NCI-H345 treated with DMSO at 0.1 percent for 48 hours (cell line): ENCODE data around the gene VAMP1.
"Not testable (repeated sequence)": the region's sequence is repeated elsewhere in the genome, so short reads cannot be mapped to it uniquely, and the experiment has no call there.

Experiments used
- DNase-seq: peaks from one replicate; lab custom pipeline; 2025; ENCODE audit not compliant: unreplicated experiment; lab: John Stamatoyannopoulos, UW

Gene VAMP1, protein sequence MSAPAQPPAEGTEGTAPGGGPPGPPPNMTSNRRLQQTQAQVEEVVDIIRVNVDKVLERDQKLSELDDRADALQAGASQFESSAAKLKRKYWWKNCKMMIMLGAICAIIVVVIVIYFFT

DNA sequence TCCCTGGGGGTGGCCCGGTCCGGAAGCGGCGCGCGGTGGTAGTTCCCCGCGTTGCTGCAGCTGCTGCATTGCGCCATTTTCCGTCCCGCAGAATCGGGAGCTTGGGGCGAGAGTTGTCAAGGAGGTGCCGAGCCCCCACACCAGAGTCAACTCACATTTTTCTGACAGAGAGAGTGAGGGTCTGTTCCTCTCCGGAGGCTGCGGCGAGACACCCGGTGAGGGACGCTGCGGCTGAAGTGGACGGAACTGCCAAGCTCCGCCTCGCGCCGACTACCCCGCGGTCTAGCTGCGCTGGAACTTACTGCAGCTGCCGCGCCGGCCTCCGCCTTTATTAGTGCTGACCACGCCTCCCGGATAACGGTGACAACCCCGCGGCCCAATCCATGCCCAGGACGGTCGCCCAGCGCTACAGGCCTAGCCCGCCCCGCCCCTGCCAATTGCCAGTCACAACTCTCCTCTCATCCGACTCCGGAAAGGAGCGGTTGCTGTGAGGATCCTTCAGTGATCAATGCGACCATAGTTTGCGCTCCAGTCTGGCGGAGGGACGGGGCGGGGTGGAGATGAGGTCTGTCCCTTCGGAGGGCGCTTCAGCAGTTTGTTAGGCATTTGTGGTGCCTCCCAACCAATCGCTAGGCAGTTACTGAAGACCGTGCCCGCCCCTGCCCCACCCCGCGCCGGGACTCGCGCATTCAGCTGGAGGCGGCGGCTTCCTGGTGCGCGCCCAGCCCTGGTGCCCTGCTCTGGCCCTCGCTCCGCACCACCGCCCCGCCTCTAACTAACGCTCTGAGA is at the start of gene VAMP1:
TSS of gene VAMP1 (minus strand) at position 303 of the 789 bp plus-strand sequence. CDS start at position 157, 146 bp downstream.
- DNase-seq, result peak; percentile 85

DNA sequence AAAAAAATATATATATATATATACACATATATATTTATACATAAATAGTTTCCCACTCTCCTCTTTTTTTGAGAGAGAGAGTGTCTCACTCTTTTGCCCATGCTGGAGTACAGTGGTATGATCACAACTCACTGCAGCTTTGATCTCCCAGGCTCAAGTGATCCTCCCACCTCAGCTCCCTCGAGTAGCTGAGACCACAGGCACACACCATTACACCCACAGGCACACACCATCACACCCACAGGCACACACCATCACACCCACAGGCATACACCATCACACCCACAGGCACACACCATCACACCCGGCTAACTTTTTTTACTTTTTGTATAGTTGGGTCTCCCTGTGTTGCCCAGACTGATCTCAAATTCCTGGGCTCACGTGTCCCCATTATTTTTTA is 49.7 kb upstream of the VAMP1 start:
- DNase-seq, result no peak

DNA sequence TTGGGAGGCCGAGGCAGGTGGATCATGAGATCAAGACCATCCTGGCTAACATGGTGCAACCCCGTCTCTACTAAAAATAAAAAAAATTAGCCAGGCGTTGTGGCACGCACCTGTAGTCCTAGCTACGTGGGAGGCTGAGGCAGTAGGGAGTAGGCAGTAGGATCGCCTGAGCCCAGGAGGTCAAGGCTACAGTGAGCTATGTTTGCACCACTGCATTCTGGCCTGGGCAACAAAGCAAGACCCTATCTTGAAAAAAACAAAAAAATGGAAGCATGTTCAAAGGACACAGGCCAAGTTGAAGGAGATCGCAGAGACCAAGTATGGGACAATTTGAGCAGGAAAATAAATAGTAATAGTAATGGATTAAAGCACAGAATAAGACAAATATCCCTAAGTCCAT is 37.6 kb upstream of the VAMP1 start:
- no peak for DNase-seq

DNA sequence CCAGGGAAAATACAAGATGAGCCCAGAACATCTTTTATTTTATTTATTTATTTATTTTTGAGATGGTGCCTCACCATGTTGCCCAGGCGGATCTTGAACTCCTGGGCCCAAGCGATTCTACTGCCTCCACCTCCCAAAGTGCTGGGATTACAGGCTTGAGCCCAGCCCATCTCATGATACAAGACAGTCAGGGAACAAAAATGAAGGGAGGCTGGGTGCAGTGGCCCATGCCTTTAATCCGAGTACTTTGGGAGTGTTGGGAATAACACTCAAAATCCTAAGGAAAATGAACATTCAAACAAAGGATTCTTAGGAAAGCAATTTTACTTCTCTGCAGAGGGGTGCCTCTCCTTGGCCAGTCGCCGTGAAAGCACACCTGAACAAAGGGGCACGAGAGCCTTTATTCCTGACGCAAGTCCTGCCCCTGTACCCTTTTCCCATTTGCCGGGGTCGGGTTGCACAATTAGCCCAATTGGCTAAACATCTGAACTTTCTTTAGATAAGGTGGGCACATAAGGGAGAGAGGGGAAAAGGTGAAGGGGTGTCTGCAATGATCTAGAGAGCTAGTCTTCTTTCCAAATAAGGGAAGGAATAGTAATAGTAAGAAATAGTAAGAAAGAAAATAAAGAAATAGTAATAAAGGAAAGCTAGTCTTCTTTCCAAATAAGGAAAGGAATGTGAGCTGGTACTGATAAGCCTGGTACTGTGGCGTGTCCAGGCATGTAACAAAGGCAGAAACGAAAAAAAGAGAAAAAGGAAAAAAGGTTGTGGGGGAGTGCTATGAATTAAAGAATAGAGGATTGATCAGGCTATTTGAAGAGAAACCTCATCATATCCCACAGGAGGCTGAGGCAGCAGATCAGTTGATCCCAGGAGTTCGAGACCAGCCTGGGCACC is 36.9 kb upstream of the VAMP1 start:
- DNase-seq, result no peak

DNA sequence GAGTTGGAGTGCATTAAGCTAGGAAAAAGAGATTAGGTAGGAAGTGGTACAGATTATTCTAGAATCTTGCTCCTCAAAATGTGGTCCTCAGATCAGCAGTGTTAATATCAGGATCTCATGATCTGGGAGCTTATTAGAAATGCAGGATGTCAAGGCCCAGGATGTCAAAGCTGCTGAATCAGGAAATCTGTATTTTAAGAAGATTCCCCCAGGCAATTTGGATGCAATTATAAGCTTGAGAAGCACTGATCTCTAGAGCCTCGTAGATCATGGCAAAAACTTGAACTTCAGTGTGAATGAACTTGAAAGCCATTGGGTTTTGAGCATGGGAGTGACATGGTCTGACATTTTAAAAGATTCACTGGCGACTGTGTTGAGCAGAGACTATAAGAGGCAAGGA is 30.0 kb upstream of the VAMP1 start:
- DNase-seq, result no peak

DNA sequence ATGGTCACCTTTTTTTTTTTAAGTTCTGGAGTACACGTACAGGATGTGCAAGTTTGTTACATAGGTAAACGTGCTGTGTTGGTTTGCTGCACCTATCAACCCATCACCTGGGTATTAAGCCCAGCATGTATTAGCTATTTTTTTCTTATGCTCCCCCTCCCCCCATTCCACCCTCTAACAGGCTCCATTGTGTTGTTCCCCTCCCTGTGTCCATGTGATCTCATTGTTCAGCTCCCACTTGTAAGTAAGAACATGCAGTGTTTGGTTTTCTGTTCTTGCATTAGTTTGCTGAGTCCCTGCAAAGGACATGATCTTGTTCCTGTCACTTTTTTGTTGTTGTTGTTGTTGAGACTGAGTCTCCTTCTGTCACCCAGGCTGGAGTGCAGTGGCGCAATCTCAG is 26.8 kb upstream of the VAMP1 start:
- DNase-seq, result not testable (repeated sequence)

DNA sequence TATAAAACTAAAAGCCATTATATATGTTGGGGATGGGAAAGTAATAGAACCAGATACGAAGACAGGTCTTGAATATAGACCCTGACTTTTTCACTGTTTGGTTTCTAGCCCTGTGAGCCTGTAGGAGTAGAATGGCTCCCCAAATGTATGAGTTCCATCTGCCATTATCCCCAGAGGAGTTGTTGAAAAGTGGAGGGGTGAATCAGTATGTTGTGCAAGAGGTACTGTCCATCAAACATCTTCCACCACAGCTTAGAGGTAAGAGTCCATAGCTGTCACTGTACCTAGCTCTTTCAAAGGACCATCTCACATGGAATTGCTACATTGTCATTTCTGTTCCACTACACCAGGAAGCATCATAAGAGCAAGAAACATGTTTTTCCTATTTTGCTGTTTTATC is 24.5 kb upstream of the VAMP1 start:
- DNase-seq, result no peak

DNA sequence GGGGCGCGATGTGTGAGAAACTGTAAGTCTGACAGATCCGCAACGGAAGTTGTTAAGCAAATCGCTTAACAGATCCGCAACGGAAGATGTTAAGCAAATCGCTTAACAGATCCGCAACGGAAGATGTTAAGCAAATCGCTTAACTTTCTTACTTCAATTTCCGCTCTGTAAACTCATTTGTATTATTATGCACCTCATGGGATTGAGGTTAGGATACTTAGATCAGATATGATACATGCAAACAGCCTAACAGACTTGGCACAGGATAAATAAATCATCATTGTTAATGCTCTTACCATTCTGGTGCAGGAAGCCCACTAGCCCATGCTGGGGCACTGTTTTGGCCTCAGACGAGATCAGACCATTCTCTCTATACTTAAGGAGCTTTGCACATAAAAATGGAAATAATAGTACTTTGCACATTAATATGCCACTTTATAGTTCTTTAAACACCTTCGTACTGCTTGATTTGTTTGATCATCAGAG is 23.8 kb upstream of the VAMP1 start:
- DNase-seq, result no peak

DNA sequence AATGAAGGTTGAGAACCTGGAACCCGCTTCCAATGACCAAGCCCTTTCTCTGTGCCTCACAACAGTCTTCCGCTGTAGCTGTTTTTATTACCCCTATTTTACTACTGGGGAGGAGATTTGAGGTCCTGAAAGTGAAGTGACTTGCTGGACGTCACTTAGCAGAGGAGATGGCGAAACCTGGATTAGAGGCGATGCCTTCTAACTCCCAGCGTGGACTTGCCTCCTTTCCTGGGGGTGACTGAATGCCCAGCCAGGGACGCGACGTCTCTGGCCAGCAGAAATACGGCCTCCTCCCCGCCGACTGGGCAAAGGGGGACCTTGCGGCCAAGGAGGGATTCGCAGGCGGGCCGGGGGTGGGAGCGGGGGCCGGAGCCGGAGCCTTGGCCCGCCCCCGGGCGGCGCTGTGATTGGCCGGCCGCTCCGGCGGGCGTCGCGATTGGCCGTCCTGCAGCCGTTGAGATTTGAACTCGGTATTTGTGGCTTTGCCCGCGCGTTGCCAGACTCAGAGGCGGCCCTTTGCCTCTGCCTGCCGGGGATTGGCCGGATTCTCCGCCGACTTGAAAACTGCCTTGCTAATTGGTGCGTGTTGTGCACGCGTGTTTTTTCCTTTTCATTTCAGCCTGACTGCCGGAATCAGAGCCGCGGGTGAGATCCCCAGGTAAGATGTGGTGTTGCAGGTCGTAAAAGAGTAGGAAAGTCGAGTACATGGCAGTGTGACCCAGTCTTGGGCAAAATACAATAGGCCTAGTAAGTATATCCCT is 23.2 kb upstream of the VAMP1 start, which contains the start of gene NCAPD2:
TSS of gene NCAPD2 (plus strand) at position 606 of the 761 bp plus-strand sequence. CDS start 997 bp downstream, outside the sequence.
- peak; percentile 96 for DNase-seq

DNA sequence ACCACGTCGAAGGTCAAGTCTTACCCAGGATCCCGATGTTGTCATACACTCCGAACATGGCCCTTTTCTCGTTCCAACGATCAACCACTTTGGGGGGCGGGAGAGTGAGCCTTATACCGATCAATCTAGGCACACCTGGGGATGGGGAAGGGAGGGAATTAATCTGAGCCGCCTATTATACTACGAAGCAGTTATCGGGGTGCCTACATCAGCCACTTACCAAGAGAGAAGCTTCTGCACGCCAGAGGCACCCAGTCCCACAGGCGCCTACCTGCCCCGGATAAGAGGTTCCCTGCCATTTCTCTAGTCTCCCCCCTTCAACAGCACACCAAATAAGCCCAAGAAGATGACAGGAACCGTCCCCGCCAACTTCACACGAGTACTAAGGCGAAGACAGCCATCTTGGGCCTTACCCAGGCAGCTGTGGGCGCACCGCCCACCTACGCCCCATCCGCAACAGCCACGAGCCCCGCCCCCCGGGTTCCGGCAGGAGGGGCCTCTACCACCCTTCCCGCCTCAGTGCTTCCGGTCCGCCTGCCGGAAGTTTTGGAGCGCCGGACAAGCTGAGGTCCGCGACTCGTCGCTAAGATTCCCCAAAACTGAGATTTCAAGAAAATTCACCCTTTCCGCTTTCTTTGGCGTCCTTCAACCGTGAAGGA is 22.5 kb upstream of the VAMP1 start, which contains the start of gene MRPL51:
TSS of gene MRPL51 (minus strand) at position 425 of the 659 bp plus-strand sequence. CDS start at position 299, 126 bp downstream.
- peak; percentile 89 for DNase-seq

DNA sequence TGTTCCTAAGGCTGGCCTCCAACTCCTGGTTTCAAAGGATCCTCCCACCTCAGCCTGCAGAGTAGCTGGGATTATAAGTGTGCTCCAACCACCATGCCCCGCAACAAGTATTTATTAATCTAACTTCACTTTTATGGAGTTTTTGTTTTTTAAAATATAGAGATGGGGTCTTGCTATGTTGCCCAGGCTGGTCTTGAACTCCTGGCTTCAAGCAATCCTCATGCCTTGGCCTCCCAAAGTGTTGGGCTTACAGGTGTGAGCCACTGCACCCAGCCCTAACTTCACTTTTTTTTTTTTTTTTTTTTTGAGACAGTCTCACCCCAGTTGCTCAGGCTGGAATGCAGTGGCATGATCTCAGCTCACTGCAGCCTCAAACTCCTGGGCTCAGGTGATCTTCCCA is 20.2 kb upstream of the VAMP1 start:
- DNase-seq, result not testable (repeated sequence)

DNA sequence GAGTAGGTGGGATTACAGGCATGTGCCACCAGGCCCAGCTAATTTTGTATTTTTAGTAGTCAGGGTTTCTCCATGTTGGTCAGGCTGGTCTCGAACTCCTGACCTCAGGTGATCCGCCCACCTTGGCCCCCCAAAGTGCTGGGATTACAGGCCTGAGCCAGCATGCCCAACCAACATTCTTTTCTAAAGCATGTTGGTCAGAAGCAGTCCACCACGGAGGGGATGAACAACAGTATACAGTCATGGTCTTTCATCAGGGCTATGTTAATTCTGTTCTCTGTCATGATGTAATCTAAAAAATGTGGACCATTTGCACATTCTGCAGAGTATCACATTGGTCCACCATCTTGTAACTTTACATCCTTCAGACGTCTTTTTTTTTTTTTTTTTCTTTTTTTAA is 19.0 kb upstream of the VAMP1 start:
- DNase-seq, result no peak

DNA sequence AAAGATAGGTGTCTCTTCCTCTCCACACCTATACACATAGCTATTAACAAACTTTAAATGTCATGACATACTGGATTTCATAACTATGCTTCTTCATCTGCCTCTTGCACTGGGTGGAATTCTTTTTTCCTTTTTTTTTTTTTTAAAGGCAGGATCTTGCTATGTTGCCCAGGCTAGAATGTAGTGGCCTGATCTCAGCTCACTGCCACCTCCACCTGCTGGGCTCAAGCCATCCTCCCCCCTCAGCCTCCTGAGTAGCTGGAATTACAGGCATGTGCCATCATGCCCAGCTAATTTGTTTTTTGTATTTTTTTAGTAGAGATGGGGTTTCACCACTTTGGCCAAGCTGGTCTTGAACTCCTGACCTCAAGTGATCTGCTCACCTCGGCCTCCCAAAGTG is 17.8 kb upstream of the VAMP1 start:
- no peak for DNase-seq

DNA sequence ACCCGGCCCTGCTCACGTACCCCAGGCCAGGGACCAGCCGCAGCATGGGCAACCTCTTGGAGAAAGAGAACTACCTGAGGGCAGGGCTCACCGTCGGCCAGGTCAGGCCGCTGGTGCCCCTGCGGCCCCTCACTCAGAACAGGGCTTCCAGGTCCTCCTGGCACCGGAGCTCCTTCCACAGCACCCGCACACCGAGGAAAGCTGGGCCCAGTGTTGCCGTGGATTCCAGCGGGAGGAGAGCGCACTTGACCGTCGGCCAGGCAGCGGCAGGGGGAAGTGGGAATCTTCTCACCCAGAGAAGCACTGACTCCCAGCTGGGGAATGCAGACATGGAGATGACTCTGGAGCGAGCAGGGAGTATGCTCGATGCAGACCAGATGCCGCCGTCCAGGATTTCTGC is 7.9 kb upstream of the VAMP1 start:
- no peak for DNase-seq

DNA sequence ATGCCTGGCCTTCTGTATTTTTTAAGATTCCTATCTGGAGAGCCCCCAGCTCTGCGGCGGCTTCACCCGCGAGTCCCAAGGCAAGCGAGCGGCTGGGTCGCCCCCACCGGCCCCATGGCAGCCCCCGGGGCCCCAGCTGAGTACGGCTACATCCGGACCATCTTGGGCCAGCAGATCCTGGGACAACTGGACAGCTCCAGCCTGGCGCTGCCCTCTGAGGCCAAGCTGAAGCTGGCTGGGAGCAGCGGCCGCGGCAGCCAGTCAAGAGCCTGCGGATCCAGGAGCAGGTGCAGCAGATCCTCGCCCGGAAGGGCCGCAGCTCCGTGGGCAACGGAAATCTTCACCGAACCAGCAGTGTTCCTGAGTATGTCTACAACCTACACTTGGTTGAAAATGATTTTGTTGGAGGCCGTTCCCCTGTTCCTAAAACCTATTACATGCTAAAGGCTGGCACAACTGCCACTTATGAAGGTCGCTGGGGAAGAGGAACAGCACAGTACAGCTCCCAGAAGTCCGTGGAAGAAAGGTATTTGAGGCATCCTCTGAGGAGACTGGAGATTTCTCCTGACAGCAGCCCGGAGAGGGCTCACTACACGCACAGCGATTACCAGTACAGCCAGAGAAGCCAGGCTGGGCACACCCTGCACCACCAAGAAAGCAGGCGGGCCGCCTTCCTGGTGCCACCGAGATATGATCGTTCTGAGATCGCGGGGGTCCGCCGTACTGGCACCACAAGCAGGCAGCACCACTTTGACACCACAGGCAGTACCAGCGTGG is 7.3 kb upstream of the VAMP1 start:
- not testable (repeated sequence) for DNase-seq

DNA sequence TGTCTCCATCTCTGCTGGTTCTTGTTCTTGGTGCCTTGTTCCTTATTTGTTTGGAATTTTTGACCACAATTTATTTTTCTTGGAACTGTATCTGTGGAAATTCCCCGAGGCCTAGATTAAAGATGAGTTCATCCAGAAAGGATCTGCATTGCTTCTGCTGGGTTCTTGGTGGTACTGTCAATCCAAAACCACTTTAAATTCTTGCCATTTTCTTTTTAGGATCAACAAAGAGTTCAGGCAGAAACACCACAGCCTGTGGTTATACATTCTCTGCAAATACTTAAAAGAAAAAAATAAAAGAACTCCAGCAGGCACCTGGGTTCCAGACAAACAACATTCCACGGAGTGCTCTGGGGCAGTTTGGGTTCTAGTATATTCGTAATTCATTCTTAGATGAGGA is 6.0 kb upstream of the VAMP1 start:
- DNase-seq, result no peak

DNA sequence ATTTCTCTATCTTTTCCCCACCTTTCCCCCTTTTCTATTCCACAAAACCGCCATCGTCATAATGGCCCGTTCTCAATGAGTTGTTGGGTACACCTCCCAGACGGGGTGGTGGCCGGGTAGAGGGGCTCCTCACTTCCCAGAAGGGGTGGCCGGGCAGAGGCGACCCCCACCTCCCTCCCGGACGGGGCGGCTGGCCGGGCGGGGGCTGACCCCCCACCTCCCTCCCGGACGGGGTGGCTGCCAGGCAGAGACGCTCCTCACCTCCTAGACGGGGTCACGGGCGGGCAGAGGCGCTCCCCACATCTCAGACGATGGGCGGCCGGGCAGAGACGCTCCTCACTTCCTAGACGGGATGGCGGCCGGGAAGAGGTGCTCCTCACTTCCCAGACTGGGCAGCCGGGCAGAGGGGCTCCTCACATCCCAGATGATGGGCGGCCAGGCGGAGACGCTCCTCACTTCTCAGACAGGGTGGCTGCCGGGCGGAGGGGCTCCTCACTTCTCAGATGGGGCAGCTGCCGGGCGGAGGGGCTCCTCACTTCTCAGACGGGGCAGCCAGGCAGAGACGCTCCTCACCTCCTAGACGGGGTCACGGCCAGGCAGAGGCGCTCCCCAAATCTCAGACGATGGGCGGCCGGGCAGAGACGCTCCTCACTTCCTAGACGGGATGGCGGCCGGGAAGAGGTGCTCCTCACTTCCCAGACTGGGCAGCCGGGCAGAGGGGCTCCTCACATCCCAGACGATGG is 4.9 kb upstream of the VAMP1 start:
- not testable (repeated sequence) for DNase-seq

DNA sequence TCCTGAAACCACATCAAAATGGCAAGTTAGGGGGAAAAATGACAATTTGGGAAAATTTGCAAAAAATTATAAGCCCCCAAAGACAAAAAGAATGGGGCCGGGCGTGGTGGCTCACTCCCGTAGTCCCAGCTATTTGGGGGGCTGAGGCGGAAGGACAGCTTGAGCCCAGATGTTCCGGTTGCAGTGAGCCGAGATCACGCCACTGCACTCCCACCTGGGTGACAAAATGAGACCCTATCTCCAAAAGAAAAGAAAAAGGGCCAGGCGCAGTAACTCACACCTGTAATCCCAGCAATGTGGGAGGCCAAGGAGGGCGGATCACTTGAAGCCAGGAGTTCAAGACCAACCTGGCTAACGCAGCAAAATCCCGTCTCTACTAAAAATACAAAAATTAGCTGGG is 2.0 kb upstream of the VAMP1 start:
- no peak for DNase-seq

DNA sequence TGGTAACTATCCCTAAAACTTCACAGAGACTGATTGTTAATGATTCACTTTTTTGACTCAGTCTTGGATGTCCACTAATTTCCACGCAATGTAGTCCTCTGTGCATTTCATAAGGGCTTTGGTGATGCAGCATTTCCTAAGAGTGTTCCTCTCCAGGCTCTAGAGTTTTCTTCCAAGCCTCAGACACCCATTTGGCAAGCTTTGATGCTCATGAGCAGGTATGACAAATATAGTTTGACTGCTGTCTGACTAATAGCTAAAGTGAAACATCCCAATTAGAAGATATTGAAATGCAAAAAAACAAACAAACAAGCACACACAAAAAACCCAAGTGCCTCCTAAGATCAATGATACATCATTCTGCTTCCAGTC is 1.5 kb upstream of the VAMP1 start:
- DNase-seq, result no peak
